GM12873 (cell line): Measurements from ENCODE around the gene FAM180A.

ENCODE experiments used
- TF ChIP-seq, protein P1 (sequence below): IDR thresholded peaks from 2 replicates; pipeline ENCODE4 v1.5.1; 2012; ENCODE audit warnings: low read depth, mild to moderate bottlenecking, moderate library complexity, low read length, control low read depth; ENCODE audit not compliant: insufficient read depth; ENCODE audit errors: missing control alignments

The FAM180A gene

GRCh38 chr7:135745703-135746312 lies 2.8 kb downstream of the FAM180A start:
- TF ChIP-seq, protein P1, sequence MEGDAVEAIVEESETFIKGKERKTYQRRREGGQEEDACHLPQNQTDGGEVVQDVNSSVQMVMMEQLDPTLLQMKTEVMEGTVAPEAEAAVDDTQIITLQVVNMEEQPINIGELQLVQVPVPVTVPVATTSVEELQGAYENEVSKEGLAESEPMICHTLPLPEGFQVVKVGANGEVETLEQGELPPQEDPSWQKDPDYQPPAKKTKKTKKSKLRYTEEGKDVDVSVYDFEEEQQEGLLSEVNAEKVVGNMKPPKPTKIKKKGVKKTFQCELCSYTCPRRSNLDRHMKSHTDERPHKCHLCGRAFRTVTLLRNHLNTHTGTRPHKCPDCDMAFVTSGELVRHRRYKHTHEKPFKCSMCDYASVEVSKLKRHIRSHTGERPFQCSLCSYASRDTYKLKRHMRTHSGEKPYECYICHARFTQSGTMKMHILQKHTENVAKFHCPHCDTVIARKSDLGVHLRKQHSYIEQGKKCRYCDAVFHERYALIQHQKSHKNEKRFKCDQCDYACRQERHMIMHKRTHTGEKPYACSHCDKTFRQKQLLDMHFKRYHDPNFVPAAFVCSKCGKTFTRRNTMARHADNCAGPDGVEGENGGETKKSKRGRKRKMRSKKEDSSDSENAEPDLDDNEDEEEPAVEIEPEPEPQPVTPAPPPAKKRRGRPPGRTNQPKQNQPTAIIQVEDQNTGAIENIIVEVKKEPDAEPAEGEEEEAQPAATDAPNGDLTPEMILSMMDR, result no peak

- TF ChIP-seq, protein P1, result no peak
These were observed 3.5 kb downstream of the FAM180A start for GRCh38 chr7:135744938-135745702.

GRCh38 chr7:135743907-135744731 lies 4.5 kb downstream of the FAM180A start:
- TF ChIP-seq, protein P1, result no peak

GRCh38 chr7:135742371-135742770 lies 6.2 kb downstream of the FAM180A start:
- TF ChIP-seq, protein P1, result no peak

DNA sequence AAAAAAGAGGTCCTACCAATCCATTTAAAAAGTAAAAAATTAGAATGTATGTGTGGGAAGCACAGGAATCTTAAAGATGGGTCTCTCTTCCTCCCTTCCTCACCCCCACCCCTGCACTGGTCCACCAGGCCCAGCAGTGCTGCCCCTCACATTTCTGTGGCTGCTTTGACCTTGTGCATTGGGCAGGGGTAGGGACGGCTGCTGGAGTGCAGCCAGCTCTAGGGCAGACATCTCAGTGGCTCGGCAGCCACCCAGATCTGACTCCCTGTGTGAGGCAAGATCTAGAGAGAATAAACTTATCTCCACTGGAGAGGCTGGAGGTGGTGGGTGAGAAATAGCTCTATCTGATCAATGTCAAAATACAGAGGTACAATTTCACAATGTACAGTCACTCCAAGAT lies 6.7 kb downstream of the FAM180A start:
- TF ChIP-seq, protein P1, result no peak

DNA sequence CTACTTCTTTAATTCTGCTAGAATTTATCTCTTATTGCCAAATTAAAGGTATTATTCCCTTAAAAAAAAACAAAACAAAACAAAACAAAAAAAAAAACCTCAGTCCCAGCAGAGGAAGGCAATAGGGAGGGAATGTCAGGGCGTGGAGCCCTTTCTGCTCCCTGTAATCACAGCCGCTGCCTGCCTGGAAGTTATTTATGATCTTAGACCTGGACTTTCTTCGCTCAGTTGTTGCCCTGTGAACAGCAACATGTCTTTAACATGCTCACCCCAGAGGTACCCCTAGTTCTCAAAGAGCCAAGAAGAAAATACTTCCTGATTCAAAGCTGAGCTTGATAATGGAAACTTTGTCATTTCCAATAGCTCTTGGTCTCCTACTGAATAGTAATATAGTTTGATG lies 7.7 kb downstream of the FAM180A start:
- TF ChIP-seq, protein P1, result no peak

- TF ChIP-seq, protein P1, result no peak
These were observed 11.9 kb downstream of the FAM180A start for GRCh38 chr7:135736586-135737305.
